Right renal cortex interstitium (tissue), 3 donors: ENCODE data around the gene SLC12A2. TPM values are rescaled to one million over a fixed set of nuclear protein-coding genes. Genes with fewer than 3 reads are reported as not detected.

ENCODE experiments used
- DNase-seq, 3 donors: peaks; one replicate each; pipeline ENCODE4 v3.0.0-alpha.2; 2013; ENCODE audit warnings: low read depth in 3 of 3, low spot score in 2 of 3
- polyA plus RNA-seq, 3 donors: library from polyadenylated mRNA; unstranded; fragments of 120-200 nt; gene quantifications; one replicate each; pipeline ENCODE4 v1.2.1, GENCODE V29; 2013; ENCODE audit not compliant: insufficient read length in 3 of 3

The SLC12A2 gene
- polyA plus RNA-seq, 3 donors = 41.8 to 45.6 (median 42.0) TPM

GRCh38 chr5:128093368-128093767 lies 9.8 kb downstream of the SLC12A2 start:
- DNase-seq = no peak

GRCh38 chr5:128097224-128097623 lies 13.7 kb downstream of the SLC12A2 start:
- no peak for DNase-seq

- no peak for DNase-seq
Observed at GRCh38 chr5:128097781-128098180, 14.2 kb downstream of the SLC12A2 start.

GRCh38 chr5:128099944-128100343 lies 16.4 kb downstream of the SLC12A2 start:
- no peak for DNase-seq

GRCh38 chr5:128100860-128101557 lies 17.4 kb downstream of the SLC12A2 start:
- no peak for DNase-seq

GRCh38 chr5:128101676-128102075 lies 18.1 kb downstream of the SLC12A2 start:
- DNase-seq = no peak

- DNase-seq = no peak
Observed at GRCh38 chr5:128105203-128105602, 21.6 kb downstream of the SLC12A2 start.

- DNase-seq = no peak
Observed at GRCh38 chr5:128109138-128109537, 25.6 kb downstream of the SLC12A2 start.

- no peak for DNase-seq
Observed at GRCh38 chr5:128109766-128110165, 26.2 kb downstream of the SLC12A2 start.

GRCh38 chr5:128111818-128112448 lies 28.4 kb downstream of the SLC12A2 start:
- DNase-seq = no peak

- DNase-seq = no peak
Observed at GRCh38 chr5:128116445-128116844, 32.9 kb downstream of the SLC12A2 start.

- no peak for DNase-seq
Observed at GRCh38 chr5:128118214-128118613, 34.6 kb downstream of the SLC12A2 start.

- DNase-seq = no peak
Observed at GRCh38 chr5:128121651-128122050, 38.1 kb downstream of the SLC12A2 start.

- DNase-seq = no peak
Observed at GRCh38 chr5:128123936-128124335, 40.4 kb downstream of the SLC12A2 start.

- no peak for DNase-seq
Observed at GRCh38 chr5:128126241-128126640, 42.7 kb downstream of the SLC12A2 start.

GRCh38 chr5:128132499-128132898 lies 48.9 kb downstream of the SLC12A2 start:
- DNase-seq = no peak

GRCh38 chr5:128135286-128135685 lies 51.7 kb downstream of the SLC12A2 start:
- no peak for DNase-seq

GRCh38 chr5:128143911-128144310 lies 60.3 kb downstream of the SLC12A2 start:
- no peak for DNase-seq

GRCh38 chr5:128144491-128144890 lies 60.9 kb downstream of the SLC12A2 start:
- DNase-seq = no peak

- DNase-seq = no peak
Observed at GRCh38 chr5:128146671-128147070, 63.1 kb downstream of the SLC12A2 start.

GRCh38 chr5:128154943-128155342 lies 71.4 kb downstream of the SLC12A2 start:
- no peak for DNase-seq

GRCh38 chr5:128155776-128156175 lies 72.2 kb downstream of the SLC12A2 start:
- DNase-seq = no peak
